Measurements from ENCODE around the gene SPN. TPM values are rescaled to one million over a fixed set of nuclear protein-coding genes. Genes with fewer than 3 reads are reported as not detected.

The SPN gene
- total and polyA plus RNA-seq, 9 of the 15 experiments (the other 6 are each of a cell fraction or from before 2014, with no cell fraction given) = 24.3 to 225 (median 79.4) TPM

- TF ChIP-seq CHD7 (IDR thresholded peaks at IDR 0.05; ENCODE audit: low read depth, low read length) (no peak), SAFB2 (IDR thresholded peaks at IDR 0.05; ENCODE audit: borderline replicate concordance, low read depth, low read length, severe bottlenecking) (no peak)
Measured at GRCh38 chr16:29714396-29714795, 51.3 kb downstream of the SPN start (continued).
